NCI-H1092 (cell line): Measurements from ENCODE around the gene KCTD18.

Source experiments
- DNase-seq: peaks from one replicate; lab custom pipeline; 2025; lab: John Stamatoyannopoulos, UW

The KCTD18 gene

GRCh38 chr2:200484934-200485333 lies 24.9 kb downstream of the KCTD18 start:
- DNase-seq, result no peak

GRCh38 chr2:200483729-200484198 lies 26.1 kb downstream of the KCTD18 start:
- no peak for DNase-seq

GRCh38 chr2:200482194-200482593 lies 27.7 kb downstream of the KCTD18 start:
- DNase-seq, result no peak

- no peak for DNase-seq
Observed at GRCh38 chr2:200479692-200480265, 30.1 kb downstream of the KCTD18 start.

- DNase-seq, result no peak
Observed at GRCh38 chr2:200477667-200478131, 32.2 kb downstream of the KCTD18 start.

- DNase-seq, result no peak
Observed at GRCh38 chr2:200476836-200477235, 33.0 kb downstream of the KCTD18 start.

- no peak for DNase-seq
Observed at GRCh38 chr2:200475795-200476194, 34.1 kb downstream of the KCTD18 start.

GRCh38 chr2:200472853-200473464 lies 36.9 kb downstream of the KCTD18 start:
- no peak for DNase-seq

GRCh38 chr2:200471928-200472645 lies 37.8 kb downstream of the KCTD18 start:
- DNase-seq, result no peak

GRCh38 chr2:200471324-200471848 lies 38.5 kb downstream of the KCTD18 start:
- peak; percentile 22 for DNase-seq

- DNase-seq, result no peak
Observed at GRCh38 chr2:200470230-200470629, 39.6 kb downstream of the KCTD18 start.

- DNase-seq, result no peak
Observed at GRCh38 chr2:200469708-200470211, 40.1 kb downstream of the KCTD18 start.

GRCh38 chr2:200467806-200468681 lies 41.8 kb downstream of the KCTD18 start:
- DNase-seq, result no peak

- no peak for DNase-seq
Observed at GRCh38 chr2:200466425-200467418, 43.1 kb downstream of the KCTD18 start.

GRCh38 chr2:200463452-200463851 lies 46.4 kb downstream of the KCTD18 start:
- DNase-seq, result no peak

GRCh38 chr2:200461846-200462710 lies 47.8 kb downstream of the KCTD18 start:
- no peak for DNase-seq

- DNase-seq, result no peak
Observed at GRCh38 chr2:200459101-200459500, 50.8 kb downstream of the KCTD18 start.

GRCh38 chr2:200456567-200456966 lies 53.3 kb downstream of the KCTD18 start:
- DNase-seq, result no peak

GRCh38 chr2:200455958-200456421 lies 53.9 kb downstream of the KCTD18 start:
- no peak for DNase-seq
